Osteocyte (in vitro differentiated cells): ENCODE measurements around the gene POP4. TPM values are rescaled to one million over a fixed set of nuclear protein-coding genes. Genes with fewer than 3 reads are reported as not detected.

ENCODE experiments used
- DNase-seq: peaks from one replicate; pipeline ENCODE4 v3.0.0; 2021; ENCODE audit warnings: mixed read lengths; ENCODE audit not compliant: unreplicated experiment; ENCODE audit errors: extremely low spot score
- H3K27ac Mint-ChIP-seq: one replicate; pipeline ENCODE4 v1.8.0; 2021; ENCODE audit warnings: mild to moderate bottlenecking, mixed read lengths; ENCODE audit not compliant: unreplicated experiment
- H3K27me3 Mint-ChIP-seq: one replicate; pipeline ENCODE4 v1.8.0; 2021; ENCODE audit warnings: mixed read lengths; ENCODE audit not compliant: unreplicated experiment
- H3K36me3 Mint-ChIP-seq: one replicate; pipeline ENCODE4 v1.8.0; 2021; ENCODE audit warnings: mixed read lengths; ENCODE audit not compliant: unreplicated experiment
- H3K4me1 Mint-ChIP-seq: one replicate; pipeline ENCODE4 v1.8.0; 2021; ENCODE audit warnings: mixed read lengths; ENCODE audit not compliant: unreplicated experiment
- H3K4me3 Mint-ChIP-seq: one replicate; pipeline ENCODE4 v1.8.0; 2021; ENCODE audit warnings: mild to moderate bottlenecking, moderate library complexity, mixed read lengths; ENCODE audit not compliant: unreplicated experiment
- H3K9me3 Mint-ChIP-seq: one replicate; pipeline ENCODE4 v1.8.0; 2021; ENCODE audit warnings: mixed read lengths; ENCODE audit not compliant: unreplicated experiment
- total RNA-seq: library from RNA; stranded (reverse); gene quantifications from 2 replicates; pipeline ENCODE4 v1.2.1, GENCODE V29; 2021
- TF ChIP-seq, protein P1 (sequence below): fragments of 200-600 bp; sonication (generic); IDR thresholded peaks from 2 replicates; pipeline ENCODE4 v1.5.0; 2021; ENCODE audit warnings: antibody characterized with exemption, mild to moderate bottlenecking, moderate library complexity

Gene POP4
- total RNA-seq, 1 donor from 2014 or later: 61.7 TPM

GRCh38 chr19:29612121-29612520 lies 6.0 kb downstream of the POP4 start:
- Mint-ChIP-seq H3K27ac (peak overlapping the region; percentile 69), H3K36me3 (peaks cover 39% of the 10 kb centered on the region), H3K9me3 (no peaks in the 10 kb centered on the region), H3K4me3 (no peak overlapping the region), H3K27me3 (no peaks in the 10 kb centered on the region), H3K4me1 (peaks cover 7% of the 10 kb centered on the region)
- DNase-seq: no peak
- TF ChIP-seq, protein P1, sequence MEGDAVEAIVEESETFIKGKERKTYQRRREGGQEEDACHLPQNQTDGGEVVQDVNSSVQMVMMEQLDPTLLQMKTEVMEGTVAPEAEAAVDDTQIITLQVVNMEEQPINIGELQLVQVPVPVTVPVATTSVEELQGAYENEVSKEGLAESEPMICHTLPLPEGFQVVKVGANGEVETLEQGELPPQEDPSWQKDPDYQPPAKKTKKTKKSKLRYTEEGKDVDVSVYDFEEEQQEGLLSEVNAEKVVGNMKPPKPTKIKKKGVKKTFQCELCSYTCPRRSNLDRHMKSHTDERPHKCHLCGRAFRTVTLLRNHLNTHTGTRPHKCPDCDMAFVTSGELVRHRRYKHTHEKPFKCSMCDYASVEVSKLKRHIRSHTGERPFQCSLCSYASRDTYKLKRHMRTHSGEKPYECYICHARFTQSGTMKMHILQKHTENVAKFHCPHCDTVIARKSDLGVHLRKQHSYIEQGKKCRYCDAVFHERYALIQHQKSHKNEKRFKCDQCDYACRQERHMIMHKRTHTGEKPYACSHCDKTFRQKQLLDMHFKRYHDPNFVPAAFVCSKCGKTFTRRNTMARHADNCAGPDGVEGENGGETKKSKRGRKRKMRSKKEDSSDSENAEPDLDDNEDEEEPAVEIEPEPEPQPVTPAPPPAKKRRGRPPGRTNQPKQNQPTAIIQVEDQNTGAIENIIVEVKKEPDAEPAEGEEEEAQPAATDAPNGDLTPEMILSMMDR: no peak

GRCh38 chr19:29612801-29613595 lies 6.9 kb downstream of the POP4 start:
- TF ChIP-seq, protein P1: no peak
- Mint-ChIP-seq H3K27ac (peak overlapping the region; percentile 0), H3K36me3 (peaks cover 39% of the 10 kb centered on the region), H3K9me3 (no peaks in the 10 kb centered on the region), H3K4me1 (peaks cover 6% of the 10 kb centered on the region), H3K27me3 (no peaks in the 10 kb centered on the region), H3K4me3 (no peak overlapping the region)
- no peak for DNase-seq

DNA sequence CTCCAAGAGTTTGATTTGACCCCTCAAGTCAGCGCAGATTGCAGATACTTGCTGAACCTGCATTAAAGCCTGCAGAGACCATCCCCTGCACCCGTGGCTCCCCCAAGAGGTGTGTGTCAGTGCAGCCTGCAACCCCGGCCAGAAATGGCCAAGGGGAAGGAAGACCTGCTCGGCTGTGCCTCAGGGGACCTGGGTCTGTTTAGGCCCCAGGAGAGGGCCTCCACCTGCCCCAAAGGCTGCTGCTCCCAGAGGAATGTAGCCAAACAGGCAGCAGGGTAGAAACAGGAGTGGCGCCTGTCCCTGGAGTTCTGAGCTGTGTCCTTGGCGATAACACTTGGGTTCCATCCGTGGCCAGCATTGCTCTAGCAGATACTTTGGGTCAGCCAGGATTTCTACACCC lies 8.0 kb downstream of the POP4 start:
- H3K9me3 Mint-ChIP-seq: no peaks in the 10 kb centered on the region
- no peak overlapping the region for H3K4me3 Mint-ChIP-seq
- peaks cover 35% of the 10 kb centered on the region for H3K36me3 Mint-ChIP-seq
- peaks cover 6% of the 10 kb centered on the region for H3K4me1 Mint-ChIP-seq
- DNase-seq: no peak
- TF ChIP-seq, protein P1: no peak
- H3K27ac Mint-ChIP-seq: no peak overlapping the region
- H3K27me3 Mint-ChIP-seq: no peaks in the 10 kb centered on the region

DNA sequence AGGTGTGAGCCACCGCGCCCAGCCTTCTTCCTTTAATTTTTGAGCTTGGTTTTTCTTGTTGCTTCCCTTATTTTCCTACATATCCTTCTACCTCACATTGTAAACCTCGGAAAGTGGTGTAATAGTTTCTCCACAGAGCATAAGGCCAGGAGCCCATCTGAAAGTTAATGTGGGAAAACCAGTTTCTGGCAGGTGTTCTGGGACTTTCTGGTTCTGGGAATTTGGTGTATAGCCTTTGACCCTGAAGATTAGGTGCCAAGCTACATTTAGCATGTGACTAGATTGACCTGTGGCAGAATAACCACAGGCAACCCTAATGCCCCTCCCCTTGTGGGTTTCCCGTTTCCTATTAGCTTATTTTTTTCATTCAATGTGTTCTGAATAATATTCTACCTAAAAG lies 8.7 kb downstream of the POP4 start:
- Mint-ChIP-seq H3K4me3 (no peak overlapping the region), H3K27me3 (no peaks in the 10 kb centered on the region), H3K4me1 (peaks cover 6% of the 10 kb centered on the region), H3K9me3 (no peaks in the 10 kb centered on the region), H3K36me3 (peaks cover 33% of the 10 kb centered on the region), H3K27ac (no peak overlapping the region)
- no peak for DNase-seq
- TF ChIP-seq, protein P1: no peak

DNA sequence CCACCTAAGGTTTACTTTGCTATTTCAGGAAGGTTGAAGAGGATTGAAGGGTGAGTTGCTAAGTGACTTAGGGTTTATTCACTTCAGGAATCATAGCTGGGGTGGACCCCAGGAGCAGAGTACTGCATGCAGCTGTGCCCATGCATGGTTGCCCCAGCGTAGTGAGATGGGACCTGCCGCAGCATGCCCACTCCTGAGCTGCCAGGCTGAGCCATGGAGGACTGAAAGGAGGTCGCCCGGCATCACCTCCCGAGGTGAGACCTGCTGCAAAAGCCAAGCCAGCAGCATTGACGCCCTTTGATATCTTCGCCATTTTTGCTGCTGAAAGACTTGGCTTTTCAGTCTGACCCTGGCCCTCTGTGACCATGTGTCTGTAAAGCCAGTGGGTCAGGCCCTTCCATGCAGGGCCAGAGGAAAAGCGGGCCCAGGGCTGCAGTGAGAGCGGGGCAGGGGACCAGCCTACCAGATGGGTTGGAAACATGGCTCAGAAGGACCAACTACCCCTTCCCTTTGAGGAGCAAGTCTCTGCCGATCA lies 9.9 kb downstream of the POP4 start:
- TF ChIP-seq, protein P1: no peak
- Mint-ChIP-seq H3K9me3 (no peaks in the 10 kb centered on the region), H3K27ac (no peak overlapping the region), H3K27me3 (peaks cover 2% of the 10 kb centered on the region), H3K36me3 (peaks cover 31% of the 10 kb centered on the region), H3K4me3 (no peak overlapping the region), H3K4me1 (peaks cover 1% of the 10 kb centered on the region)
- DNase-seq: no peak
